Glutamatergic neuron (in vitro differentiated cells): ENCODE results near the gene UBE2L5. TPM values are rescaled to one million over a fixed set of nuclear protein-coding genes. Genes with fewer than 3 reads are reported as not detected.

Experiments
- DNase-seq: peaks from one replicate; pipeline ENCODE4 v3.0.0; 2022
- H3K27ac Mint-ChIP-seq: one replicate; pipeline ENCODE4 v1.8.0; 2020; ENCODE audit warnings: mild to moderate bottlenecking, mixed read lengths, inconsistent platforms; ENCODE audit not compliant: unreplicated experiment
- H3K27me3 Mint-ChIP-seq: one replicate; pipeline ENCODE4 v1.8.0; 2020; ENCODE audit warnings: mild to moderate bottlenecking, moderate library complexity, mixed read lengths, inconsistent platforms; ENCODE audit not compliant: unreplicated experiment
- H3K36me3 Mint-ChIP-seq: one replicate; pipeline ENCODE4 v1.8.0; 2020; ENCODE audit warnings: mild to moderate bottlenecking, mixed read lengths, inconsistent platforms; ENCODE audit not compliant: unreplicated experiment
- H3K4me1 Mint-ChIP-seq: one replicate; pipeline ENCODE4 v1.8.0; 2020; ENCODE audit warnings: mild to moderate bottlenecking, low read depth, mixed read lengths, inconsistent platforms; ENCODE audit not compliant: unreplicated experiment
- H3K4me3 Mint-ChIP-seq: one replicate; pipeline ENCODE4 v1.8.0; 2020; ENCODE audit warnings: mild to moderate bottlenecking, mixed read lengths, inconsistent platforms; ENCODE audit not compliant: unreplicated experiment
- H3K9me3 Mint-ChIP-seq: one replicate; pipeline ENCODE4 v1.8.0; 2020; ENCODE audit warnings: mild to moderate bottlenecking, moderate library complexity, mixed read lengths, inconsistent platforms; ENCODE audit not compliant: unreplicated experiment
- total RNA-seq: library from RNA; stranded (reverse); fragmentation: NEBNext Ultra II Directional; extraction: Animal tissue kit (Norgen Biotek cat#: 25700); gene quantifications from one replicate; pipeline ENCODE4 v1.2.1, GENCODE V29; 2021; ENCODE audit not compliant: unreplicated experiment
- TF ChIP-seq, protein P1 (sequence below): fragments of 200-600 bp; sonication (generic); IDR thresholded peaks from one replicate; pipeline ENCODE4 v1.5.0; 2021; ENCODE audit not compliant: partially characterized antibody, unreplicated experiment

Gene UBE2L5
- total RNA-seq, 1 donor from 2014 or later, result not detected

- peaks cover 9% of the 10 kb centered on the region for H3K9me3 Mint-ChIP-seq
- no peak overlapping the region for H3K27ac Mint-ChIP-seq
- peaks cover 34% of the 10 kb centered on the region for H3K4me1 Mint-ChIP-seq
- no peak overlapping the region for H3K4me3 Mint-ChIP-seq
- no peaks in the 10 kb centered on the region for H3K36me3 Mint-ChIP-seq
- no peak for DNase-seq
- TF ChIP-seq, protein P1, sequence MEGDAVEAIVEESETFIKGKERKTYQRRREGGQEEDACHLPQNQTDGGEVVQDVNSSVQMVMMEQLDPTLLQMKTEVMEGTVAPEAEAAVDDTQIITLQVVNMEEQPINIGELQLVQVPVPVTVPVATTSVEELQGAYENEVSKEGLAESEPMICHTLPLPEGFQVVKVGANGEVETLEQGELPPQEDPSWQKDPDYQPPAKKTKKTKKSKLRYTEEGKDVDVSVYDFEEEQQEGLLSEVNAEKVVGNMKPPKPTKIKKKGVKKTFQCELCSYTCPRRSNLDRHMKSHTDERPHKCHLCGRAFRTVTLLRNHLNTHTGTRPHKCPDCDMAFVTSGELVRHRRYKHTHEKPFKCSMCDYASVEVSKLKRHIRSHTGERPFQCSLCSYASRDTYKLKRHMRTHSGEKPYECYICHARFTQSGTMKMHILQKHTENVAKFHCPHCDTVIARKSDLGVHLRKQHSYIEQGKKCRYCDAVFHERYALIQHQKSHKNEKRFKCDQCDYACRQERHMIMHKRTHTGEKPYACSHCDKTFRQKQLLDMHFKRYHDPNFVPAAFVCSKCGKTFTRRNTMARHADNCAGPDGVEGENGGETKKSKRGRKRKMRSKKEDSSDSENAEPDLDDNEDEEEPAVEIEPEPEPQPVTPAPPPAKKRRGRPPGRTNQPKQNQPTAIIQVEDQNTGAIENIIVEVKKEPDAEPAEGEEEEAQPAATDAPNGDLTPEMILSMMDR, result no peak
- H3K27me3 Mint-ChIP-seq, result peaks cover 7% of the 10 kb centered on the region
These were observed 18.1 kb upstream of the UBE2L5 start for GRCh38 chr13:30404207-30404606.

DNA sequence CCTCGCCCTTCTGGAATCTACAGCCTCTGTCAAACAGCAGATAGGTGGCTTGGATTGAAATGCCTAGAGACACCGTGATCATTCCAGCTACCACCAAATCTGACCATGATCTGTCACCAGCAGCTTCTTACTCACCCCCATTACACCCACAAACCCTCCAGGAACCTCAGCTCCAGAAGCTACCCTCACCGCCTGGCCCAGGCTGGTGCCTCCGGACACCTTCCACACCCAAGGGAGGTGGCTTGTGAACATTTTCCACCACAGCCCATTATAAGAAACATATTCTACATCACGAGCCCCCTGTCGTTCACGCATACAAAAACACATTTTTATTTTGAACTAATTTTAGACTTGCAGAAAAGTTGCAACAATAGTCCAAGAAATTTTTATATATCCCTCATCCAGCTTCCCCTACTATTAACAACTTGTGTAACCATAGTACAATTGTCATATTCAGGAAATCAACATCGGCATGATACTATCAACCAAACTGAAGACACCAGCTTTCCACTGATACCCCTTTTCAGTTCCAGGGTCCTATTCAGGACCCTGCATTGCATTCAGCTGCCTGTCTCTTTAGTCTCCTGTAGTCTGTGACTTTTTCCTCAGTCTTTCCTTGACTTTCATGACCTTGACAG lies 15.4 kb upstream of the UBE2L5 start:
- Mint-ChIP-seq H3K9me3 (peaks cover 10% of the 10 kb centered on the region), H3K36me3 (no peaks in the 10 kb centered on the region), H3K27ac (peak overlapping the region; percentile 28), H3K4me1 (peaks cover 37% of the 10 kb centered on the region), H3K4me3 (peak overlapping the region; percentile 30), H3K27me3 (peaks cover 13% of the 10 kb centered on the region)
- TF ChIP-seq, protein P1, result no peak
- no peak for DNase-seq

DNA sequence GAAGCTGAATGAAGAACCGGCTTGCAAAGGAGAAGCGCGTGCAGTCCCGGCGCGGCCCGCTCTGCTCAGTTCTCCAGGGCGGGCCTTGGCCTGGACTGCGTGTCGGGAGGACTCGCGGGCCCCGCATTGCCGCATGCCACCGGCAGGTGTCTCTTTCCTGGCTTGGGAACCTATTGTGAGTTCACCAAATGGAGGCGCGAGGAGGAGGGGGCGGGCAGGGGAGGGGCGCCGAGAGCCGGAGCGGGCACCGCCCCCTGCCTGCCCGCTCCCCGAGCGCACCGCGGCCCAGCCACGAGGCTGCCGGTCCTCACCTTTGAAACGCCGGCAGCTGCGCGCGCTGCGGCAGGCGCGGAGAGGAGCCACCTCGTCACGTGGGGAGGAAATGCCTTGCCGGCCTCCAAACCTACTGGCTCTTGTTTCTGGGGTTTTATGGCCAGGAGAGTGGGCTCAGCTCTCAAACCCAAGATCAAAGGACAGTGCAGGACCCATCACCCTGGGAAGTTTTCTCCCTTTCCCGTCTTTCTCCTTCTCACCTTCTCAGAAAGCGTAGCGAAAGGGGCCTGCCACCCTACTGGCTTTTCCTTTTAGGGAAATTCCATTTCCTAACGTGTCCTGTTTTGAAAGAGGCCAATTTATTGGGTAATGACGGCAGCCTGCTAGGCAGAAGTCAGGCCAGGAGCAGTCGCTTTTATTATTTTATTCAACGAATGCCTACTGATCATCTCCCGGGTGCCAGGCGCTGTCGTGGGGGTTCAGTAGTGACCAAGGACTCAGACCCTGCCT lies 13.8 kb upstream of the UBE2L5 start:
- TF ChIP-seq, protein P1, result peak; percentile 81
- Mint-ChIP-seq H3K27ac (no peak overlapping the region), H3K9me3 (peaks cover 8% of the 10 kb centered on the region), H3K4me3 (peak overlapping the region; percentile 80), H3K36me3 (no peaks in the 10 kb centered on the region), H3K4me1 (peaks cover 35% of the 10 kb centered on the region), H3K27me3 (peaks cover 13% of the 10 kb centered on the region)
- DNase-seq, result peak; percentile 96

DNA sequence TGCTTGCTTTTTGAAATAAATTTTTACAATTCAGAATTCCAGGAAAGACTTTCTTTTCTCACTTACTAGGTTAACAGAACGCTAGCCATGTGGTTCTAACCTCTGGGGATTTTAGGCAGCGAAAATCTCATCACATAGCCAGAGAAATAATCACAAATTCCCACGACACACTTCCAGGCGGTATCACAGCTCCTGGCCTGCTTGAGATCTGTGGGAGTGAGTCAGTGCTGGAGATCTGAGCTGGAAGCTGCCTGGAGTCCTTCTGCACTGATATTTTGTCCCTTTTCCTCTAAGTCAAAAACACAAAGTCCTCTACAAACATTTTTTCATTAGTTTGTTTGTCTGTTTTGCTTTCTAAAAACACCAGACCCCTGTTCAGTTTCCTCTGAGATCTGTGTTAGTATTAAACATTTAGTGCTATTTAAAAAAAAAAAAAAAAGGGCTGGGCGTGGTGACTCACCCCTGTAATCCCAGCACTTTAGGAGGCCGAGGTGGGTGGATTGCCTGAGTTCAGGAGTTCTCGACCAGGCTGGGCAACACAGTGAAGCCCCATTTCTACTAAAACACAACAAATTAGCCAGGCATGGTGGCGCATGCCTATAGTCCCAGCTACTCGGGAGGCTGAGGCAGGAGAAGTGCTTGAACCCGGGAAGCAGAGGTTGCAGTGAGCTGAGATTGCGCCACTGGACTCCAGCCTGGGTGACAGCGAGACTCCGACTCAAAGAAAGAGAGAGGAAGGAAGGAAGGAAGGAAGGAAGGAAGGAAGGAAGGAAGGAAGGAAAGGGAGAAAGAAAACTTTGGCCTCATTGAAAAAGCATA lies 12.2 kb upstream of the UBE2L5 start:
- Mint-ChIP-seq H3K36me3 (no peaks in the 10 kb centered on the region), H3K4me1 (peaks cover 35% of the 10 kb centered on the region), H3K4me3 (peak overlapping the region; percentile 26), H3K27ac (peak overlapping the region; percentile 21), H3K9me3 (peaks cover 8% of the 10 kb centered on the region), H3K27me3 (peaks cover 13% of the 10 kb centered on the region)
- TF ChIP-seq, protein P1, result no peak
- no peak for DNase-seq
